SH-SY5Y (cell line): ENCODE data around the gene TSSK2.

Experiments
- GATA2 ChIP-seq: IDR thresholded peaks from 2 replicates; pipeline ENCODE4 v1.6.1; 2011; ENCODE audit warnings: mild to moderate bottlenecking, low read depth, low read length
- GATA3 ChIP-seq: IDR thresholded peaks from 2 replicates; pipeline ENCODE4 v1.6.1; 2011; ENCODE audit warnings: low read depth, mild to moderate bottlenecking, low read length, moderate library complexity

DNA sequence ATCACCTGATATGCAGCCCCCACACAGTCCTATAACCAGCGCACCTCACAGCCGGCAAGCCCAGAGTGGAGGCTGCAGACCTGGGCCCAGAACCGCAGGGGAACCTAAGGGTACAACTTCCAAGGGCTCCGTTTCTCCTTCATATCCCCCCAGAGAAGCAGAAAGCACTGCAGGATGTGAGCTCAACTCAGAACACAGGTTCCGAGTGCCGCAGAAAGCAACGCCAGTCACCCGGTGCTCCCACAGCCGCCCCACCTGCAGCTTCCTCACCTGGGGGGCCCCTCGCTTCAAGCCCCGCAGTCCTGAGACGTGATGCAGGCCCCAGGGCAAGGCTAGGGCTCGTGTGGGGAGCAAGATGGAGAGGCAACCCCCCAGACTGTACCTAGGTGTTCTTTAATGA, 2.5 kb downstream of the TSSK2 start:
- no peak for TF ChIP-seq GATA3
- TF ChIP-seq GATA2, result no peak
